Eye (tissue), 1 donor: Measurements from ENCODE around the gene FAM120B.

Experiments used
- DNase-seq: peaks from one replicate; pipeline ENCODE4 v3.0.0-alpha.2; 2015

The FAM120B gene

DNA sequence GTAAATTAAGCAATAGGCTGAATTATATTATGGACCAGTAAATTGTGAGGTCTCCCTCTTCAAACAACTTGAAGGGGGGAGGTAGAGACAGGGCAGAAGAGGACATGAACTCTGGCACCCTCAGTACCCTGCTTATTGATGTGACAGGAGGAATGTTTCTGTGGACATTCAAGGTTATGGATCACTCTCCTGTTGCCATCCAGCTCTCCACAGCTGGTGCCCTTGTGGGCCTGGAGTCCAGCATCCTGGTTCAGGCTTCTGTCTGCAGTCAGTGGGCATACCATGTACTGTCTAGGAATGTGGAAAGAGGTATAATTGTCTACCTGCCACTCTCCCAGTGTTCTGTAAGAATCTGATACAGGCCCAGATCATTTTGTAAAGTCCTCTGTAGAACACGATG lies 55.6 kb downstream of the FAM120B start:
- no peak for DNase-seq

DNA sequence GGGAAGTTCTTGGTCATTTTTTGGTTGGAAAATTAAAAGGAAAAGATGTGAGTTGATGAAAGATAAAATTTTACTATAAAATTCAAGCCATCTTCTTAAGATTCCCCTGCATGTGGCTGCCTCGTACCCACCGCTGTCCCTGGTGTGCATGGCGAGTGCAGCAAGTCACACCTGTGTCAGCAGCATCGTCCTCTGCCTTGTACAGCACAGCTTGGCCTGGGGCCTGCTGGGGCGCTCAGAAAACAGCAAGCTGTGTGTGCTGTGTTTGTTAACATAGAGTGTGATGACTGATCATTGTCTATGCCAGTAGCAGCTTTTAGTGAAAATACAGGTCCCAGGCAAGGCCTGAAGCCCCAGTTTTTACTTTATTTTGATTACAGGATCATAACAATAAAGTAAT lies 56.7 kb downstream of the FAM120B start:
- no peak for DNase-seq

DNA sequence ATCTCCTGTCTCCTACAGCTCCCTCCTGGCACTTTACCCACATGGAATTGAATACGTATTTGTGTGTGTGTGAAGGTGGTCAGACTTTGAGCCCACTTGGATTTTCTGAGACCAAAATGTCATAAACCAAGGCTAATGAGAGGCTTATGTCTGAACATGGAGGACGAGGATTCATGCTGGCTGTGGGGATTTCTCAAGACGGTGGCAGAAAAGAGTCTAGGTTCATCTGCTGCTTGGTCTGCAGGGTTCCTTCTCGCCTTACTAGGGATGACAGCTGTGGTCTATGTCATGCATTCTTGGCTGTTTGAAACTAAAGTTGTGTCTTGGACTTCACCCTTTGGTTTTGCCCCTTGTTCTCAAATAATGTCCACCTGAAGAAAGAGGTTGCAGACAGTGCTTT lies 58.6 kb downstream of the FAM120B start:
- DNase-seq: no peak

DNA sequence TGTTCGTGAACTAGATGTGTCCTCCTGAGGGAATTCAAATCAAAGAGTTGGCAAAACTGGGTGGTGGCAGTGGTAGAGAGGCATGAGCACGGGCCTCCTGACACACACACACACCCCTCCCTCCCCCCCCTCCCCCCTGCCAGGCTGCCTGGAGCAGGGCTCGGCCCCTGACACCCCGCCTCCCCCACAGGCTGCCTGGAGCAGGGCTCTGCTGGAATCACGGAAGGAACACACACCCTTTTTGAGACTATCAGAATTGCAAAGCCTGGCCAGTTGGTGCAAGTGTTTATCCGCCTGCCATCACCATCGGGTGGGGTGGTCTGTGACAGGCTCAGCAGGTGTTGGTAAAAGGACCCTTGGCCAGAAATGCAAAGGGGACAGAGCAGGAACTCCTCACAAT lies 59.0 kb downstream of the FAM120B start:
- no peak for DNase-seq

DNA sequence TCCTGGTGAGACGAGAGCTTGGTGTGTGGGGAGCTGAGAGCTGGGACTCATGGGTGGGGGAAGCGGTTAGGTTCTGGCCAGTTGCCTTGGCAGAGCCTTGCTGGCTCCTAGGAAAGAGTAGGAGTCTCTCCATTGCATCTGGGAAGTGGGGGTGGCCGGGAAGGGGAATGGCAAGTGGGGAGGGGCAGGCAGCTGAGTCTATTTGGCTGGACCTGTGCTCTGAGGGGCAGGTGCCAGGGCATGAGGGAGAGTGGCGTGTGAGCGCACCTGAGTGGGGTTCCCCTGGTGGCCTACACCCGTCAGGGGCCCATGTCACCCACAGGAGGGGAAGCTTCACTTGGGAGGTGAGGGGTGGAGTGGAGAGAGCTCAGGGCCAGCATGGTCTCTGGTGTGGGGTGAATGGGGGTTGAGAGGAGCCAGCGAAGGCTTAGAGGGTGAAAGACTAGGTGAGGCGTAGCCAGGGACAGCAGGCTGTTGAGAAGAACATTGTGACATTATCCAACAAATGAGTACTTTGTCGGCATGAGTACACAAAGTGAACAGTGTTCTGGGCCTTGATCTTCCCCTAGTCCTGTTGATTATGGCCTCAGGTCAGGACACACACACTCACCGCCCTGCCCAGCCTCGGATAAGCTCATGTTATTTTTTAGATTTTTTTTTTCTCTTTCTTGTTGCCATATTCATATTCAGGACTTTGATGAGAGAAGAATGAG lies 59.8 kb downstream of the FAM120B start:
- no peak for DNase-seq

DNA sequence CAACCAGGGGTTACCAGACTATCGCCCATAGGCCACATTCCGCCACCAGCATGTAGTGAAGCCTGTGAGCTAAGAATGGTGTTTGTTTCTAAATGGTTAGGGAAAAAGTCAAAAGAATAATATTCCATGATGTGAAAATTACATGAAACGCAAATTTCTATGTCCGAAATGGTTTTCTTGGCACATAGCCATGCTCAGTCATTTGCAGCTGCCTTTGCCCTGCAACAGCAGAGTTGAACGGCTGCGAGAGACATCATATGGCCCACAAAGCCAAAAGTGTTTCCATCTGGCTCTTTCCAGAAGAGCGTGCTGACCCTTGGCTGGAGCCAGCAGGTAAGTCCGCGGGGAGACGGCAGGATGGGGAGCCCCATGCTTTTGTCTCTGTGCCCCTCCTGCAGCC lies 60.7 kb downstream of the FAM120B start:
- DNase-seq: no peak

DNA sequence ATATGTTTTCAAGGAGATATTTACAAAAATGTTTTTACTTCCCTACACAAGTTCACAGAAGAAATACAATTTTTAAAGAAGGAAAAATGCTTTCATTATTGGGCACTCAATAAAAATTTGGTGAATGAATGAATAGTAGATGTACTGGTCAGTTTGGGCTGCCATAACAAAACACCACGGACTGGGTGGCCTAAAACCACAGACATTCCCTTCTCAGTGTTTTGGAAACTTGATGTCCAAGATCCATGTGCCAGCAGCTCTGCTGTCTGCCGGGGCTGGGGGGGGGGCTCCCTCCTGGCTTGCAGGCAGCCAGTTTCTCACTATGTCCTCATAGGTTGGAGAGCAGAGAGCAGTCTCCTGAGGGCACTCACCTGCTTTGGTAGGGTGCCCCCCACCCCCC lies 62.0 kb downstream of the FAM120B start:
- no peak for DNase-seq

DNA sequence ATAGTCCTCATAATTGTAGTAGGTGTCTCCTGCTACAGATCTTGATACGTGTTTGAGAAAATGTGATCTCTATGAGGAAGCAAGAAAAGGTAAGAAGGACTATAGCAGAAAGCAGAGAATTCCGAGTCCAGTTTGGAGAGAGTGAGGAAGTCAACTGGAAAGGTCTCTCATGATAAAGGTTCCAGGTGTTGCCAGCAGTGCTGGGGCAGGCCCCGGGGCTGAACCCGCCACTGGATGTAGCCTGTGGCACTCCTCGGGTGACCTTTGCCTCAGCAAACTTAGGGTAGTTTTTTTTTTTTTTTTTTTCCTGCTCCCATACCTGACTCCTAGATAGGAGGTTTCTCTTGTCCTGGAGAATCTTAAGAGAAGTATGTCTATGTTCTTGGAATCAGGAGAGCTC lies 62.8 kb downstream of the FAM120B start:
- no peak for DNase-seq

DNA sequence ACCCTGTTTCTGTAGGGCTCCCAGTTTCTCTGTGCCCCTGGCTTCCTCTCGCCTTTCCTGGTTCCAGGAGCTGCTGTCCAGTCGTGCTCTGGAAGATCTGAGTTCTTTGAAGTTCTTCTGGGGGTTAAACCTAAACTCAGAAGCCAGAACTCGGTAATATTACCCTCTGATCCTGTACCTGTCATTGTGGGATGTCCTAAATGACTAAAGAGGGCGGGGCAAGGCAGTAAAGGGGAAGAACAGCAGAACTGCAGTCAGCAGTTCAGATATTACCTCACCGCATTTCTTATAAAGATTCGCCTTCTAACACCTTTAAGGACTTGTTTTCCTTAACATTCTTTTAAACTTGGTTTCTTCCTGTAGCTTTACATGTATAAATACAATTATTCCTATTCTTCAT lies 63.9 kb downstream of the FAM120B start:
- no peak for DNase-seq

DNA sequence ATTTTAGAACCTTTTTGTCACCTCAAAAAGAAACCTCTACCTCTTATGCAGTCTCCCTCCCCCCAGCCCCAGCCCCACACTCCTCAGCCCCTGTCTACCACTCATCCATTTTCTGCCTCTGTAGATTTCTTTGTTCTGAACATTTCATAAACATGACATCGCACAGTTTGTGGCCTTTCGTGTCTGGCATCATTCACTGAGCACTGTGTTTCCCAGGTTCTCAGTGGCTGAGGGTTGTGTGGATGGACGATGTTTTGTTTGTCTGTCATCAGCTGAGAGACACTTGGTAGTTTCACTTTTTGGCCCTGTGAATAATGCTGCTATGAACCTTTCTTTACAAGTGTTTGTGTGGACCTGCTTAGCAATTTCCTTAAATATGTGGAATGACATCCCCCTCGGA lies 64.5 kb downstream of the FAM120B start:
- peak; percentile 17 for DNase-seq

DNA sequence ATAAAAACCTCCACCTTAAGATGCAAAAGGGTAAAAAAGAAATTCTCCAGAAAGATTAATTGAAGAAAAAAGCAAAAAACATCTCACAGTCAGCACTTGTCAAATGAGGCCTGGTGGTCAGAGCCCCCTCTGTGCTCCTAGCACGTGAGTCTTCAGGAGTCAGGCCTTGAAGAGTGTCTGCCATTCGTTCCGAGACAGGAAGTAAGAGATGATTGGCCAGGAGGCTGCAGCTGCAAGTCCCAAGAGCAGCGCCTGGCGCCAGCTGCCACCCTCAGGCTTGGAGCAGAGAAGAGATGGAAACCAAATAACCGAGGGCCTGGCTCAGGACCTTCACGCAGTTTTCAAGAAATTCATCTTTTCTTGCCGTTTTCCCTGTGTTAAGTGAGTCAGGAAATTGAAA lies 65.0 kb downstream of the FAM120B start:
- DNase-seq: peak; percentile 67

DNA sequence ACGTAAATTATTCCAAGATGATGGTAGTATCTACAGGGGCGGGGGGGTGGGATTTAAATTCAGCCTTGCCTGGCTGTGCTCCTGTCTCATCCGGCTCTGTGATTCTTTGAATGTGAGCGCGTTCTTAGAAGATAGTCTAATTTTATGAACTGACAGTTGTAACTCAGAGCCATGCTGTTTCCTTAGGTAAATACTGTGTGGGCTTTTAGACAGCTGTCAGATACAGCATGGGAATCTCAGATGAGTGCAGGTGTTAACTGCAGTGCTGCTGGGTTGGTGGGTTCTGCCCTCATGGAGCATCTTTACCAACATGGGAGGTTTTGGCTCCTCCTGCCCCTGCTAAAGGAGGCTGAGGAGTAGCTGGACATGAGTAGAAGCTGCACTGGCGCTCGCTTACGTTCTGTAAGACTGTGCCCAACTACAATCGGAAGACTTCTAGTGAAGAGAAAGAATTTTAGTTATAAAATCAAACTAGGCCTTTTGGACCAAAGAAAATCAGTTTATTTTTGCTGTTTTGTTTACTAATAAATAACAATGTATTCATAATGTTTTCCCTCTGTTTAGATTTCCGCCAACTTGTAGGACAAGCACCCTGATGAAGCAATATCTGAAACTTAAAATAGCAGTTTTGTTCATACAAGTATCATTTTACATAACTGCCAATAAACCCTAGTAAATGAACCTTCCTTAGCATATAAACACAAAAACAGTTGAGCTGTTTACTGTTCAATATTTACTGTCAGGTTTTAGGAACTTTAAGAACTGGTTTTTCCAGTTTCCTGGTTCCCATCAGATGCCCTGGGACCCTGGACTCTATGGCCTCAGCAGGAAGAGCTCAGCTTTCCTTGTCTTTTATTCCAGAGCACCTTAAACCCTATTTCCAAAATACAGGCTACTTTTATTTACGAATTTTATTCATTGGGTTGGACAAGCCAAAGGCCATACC lies 66.1 kb downstream of the FAM120B start:
- DNase-seq: no peak

DNA sequence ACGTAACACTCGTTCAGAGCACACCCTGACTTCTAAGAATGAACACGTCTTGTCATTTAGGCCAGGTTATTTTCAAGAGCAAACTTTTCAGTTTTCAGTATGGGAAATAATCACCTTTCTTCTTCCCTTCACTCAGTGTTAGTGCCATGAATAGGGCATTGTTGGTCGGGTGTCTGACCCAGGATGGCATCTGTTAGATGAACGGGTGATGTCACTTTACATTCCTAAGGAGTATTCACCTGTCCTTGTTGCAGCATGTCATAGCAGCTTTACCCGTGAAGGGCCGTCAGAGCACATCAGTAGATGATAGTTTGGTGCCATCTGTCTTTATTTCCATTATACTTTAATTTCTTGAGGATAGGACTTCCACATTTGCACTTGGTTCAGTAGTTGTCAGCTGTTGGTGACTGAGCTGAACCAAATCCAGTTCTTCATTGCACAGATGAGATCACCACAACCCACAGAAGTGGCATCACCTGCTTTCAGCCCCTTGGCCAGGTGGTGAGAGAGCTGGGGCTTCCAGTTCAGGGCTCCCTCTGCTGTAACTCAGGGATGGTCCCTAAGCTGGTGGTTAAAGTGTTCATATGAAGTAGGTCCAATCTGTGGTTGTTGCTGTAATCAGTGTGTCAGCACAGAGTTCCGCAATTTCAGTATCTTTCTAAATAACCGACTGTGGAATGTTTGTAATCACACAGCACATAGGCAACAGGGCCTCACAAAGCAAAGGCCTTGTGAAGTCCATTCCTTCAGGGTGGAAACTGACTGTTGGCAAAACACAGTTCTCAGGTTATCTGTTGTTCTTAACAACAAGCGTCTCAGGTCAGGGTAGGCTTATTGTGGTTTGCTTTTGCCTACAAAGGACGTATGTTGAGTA lies 68.2 kb downstream of the FAM120B start:
- no peak for DNase-seq

DNA sequence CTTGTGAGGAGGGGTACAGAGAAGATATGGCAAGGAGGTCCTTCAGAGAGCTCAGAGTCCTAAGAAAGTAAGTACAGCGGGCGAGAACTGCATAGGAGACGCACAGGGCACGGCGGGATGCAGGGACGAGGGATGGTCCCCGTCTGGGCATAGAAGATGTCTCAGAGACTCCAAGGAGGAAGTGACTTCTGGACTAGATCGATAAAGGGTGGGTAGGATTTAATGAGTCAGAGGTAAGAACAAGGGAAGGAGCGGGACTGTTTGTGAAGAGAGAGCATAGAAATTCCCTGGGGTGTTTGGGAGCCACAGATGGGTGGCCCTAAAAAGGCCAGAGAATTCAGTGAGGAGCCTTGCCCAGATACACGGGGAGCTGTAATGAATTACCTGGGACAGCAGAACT lies 69.1 kb downstream of the FAM120B start:
- no peak for DNase-seq

DNA sequence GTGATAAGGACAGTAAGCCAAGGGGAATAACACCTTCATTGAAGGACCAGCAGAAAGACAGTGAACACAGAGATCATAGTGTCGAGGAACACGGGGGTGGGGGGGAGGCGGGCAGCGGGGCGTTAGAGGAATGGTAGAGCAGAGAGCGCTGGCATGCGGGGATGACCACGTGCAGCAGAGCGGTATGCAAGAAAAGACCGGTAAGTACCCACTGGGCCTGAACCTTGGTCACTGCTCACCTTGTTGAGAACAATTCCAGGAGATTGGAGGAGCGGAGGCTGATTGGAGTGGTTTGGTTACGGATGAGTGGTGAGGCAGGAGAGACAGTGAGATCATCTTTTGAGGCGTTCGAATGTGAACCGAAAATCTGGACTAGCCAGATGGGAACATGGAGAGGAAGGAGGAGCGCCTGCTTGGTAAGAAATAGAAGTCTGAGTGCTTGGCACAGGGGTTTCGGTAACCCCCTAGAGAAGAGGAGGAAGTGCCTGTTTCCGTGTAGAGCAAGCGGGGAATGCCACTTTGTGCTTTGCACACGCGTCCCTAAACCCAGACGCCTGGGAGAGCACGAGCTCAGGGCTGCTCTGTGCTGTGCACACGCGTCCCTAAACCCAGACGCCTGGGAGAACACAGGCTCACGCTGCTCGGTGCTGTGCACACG lies 70.0 kb downstream of the FAM120B start:
- no peak for DNase-seq

DNA sequence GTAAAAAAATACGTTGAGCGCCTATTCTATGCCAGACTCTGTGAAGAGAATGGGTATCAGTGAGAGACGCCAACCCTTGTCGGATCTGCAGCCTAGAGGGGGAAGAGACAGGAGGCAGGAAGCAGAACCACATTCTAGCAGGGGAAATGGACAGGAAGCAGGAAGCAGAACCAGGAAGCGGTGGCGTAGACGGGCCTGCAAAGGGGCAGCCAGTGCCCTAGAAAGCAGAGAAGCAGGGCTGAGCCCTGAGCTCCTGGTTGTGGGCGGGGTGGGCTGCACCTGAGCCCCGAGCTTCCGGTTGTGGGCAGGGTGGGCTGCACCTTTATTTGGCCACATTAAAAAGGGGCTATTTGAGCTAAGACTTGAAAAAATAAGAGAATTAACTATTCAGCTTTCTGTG lies 71.9 kb downstream of the FAM120B start:
- DNase-seq: no peak

DNA sequence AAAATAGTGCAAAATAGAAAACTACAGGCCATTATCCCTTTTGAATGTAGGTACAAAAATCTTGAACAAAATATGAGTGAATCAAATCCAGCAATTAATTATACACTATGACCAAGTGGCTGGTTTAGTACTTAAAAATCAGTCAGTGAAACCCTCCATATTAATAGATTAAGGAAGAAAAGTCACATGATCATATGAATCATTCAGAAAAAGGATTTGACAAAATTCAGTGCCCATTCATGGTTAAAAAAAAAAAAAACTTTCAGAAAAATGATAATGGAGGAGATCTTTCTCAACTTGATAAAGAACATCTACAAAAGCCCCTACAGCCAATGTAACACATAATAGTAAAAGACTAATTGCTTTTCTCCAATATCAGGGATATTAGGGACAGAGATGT lies 75.0 kb downstream of the FAM120B start:
- no peak for DNase-seq

DNA sequence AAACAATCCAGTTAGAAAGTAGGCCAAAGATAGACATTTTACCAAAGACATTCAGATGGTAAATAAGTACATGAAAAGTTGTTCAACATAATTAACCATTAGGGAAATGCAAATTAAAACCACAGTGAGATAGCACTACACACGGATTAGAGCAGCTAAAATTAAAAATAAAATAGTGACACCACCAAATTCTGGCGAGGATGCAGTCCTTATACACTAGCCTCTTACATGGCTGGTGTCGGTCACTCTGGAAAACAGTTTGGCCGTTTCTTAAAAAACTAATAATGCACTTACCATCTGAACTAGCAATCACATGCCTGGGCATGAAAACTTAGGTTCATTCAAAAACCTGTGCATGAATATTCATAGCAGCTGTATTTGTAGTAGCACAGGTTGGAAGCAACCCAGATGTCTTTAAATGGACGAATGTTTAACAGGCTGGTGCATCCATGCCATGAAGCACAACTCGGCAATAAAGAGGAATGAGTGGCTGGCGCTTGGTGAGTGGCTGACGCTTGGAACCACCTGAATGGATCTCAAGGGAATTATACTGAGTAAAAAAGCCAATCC lies 77.0 kb downstream of the FAM120B start:
- no peak for DNase-seq

DNA sequence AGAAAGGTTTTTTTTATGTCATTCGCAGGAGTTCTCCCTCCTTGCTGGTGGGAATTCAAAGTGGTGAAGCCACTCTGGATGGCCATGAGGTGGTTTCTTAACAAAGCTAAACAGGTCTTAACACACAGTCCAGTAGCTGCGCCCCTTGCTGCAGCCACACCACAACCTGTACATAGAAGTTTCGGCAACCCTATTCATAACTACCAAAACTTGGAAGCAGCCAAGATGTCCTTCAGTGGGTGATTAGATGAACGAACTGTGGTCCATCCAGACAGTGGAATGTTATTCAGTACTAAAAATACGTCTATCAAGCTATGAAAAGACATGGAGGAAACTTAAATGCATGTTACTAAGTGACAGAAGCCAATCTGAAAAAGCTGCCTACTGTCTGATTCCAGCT lies 78.9 kb downstream of the FAM120B start:
- DNase-seq: no peak

DNA sequence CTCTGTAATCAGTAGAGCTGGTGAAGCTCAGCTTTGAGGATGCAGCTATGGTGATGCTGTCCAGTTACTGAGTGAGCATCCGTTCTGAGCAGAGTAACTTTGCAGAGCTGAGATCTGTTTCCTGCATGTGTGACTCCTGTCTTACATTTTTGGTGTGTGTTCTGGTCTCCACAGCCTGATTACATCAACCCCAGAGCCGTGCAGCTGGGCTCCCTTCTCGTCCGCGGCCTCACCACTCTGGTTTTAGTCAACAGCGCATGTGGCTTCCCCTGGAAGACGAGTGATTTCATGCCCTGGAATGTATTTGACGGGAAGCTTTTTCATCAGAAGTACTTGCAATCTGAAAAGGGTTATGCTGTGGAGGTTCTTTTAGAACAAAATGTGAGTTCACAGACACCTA lies 81.6 kb downstream of the FAM120B start:
- DNase-seq: no peak

DNA sequence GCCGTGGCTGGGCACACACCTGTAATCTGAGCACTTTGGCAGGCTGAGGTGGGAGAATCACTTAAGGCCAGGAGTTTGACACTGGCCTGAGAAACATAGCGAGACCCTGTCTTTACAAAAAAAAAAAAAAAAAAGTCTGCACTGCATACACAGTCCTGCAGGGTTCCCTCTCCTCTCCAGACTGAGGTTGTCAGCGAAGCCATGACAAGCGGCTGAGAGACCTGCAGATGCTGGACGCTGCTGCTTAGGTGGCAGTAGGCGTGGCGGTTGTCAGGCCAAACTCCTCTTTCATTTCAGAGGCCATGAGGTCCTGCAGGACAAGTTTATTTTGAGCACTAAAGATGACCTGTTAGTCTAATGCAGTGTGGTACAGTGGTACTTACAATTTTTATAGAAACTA lies 86.5 kb downstream of the FAM120B start:
- no peak for DNase-seq

DNA sequence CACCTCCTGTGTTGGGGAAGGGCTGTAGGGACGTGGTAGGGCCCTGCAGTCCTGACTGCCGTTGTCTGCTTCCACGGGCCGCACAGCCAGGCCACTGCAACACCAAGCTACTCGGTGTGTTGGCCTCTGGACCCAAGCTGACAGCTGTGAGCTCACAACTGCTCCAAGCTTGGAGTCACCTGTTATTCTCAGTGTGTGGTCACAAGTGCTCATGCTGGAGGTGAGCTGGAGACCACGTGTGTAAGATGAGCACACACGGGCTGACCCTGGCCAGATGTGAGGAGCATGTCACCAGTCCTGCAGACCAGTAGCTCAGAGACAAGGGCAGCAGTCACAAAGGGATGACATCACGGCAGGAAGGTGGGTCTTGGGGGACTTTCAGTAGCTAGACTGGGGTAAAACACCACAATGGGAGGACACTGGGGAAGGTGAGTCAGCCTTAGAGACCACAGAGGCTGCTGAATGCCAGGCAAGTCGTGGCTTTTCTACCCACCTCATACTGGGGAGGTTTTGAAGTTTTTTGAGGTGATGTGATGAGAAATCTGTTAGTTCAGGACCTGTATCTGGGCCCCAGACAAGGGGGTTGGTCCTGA lies 87.3 kb downstream of the FAM120B start:
- DNase-seq: no peak
